ENCODE data around the gene PPIL4. TPM values are rescaled to one million over a fixed set of nuclear protein-coding genes. Genes with fewer than 3 reads are reported as not detected.
A peak's percentile ranks its signal among the peaks of the same experiment; 100 is the strongest.

The PPIL4 gene
- total and polyA plus RNA-seq, 2 of the 13 experiments (the other 11 are each of a cell fraction or from before 2014, with no cell fraction given), result 5.5 to 46.0 TPM

DNA sequence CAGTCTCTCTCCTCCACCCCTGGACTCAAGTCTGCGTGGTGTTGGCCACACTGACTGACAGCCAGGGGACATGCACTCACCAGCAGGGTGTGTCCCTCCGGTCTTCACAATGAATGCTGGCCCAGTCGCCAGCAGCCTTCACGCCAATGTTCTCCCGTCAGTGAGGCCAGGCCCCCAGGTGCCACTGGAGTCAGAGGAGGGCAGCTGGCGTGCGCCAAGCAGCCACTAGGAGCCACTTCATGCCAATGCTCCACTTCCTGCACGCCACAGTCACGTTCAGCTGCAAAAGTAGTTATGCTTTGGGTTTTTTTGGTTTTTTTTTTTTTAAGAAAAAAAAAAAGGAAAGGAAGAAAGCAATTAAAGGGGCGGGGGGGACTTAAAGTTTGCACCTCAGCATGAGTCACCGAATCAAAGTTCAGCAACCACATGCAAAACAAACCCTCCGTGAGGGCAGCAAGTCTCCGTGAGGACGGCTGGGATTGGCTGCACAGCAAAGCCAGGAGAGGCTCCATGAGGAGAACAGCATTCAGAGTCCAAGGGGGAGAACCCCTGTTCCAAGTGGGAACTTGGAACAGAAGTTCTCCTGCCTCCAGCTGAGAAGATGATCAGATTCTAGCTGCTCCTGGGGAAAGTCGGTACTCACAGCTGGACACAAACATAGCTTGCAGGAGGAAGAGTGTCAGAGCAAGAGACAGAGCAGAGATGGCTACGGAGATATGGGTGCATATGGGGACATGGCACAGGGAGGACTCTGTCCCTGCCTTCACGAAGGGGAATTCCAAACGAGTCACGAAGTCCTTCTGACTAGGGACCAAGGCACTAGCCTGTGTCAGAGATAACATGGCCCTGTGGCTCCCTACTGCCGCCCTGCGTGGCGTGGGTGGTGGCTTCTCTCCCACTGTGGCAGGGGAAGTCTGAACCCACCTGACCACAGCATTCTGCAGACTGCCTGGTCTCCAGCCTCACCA is 60.8 kb downstream of the PPIL4 start, which contains the start of gene ZC3H12D (continued):
- TF ChIP-seq ZNF230 (CRISPR knock-in tag; IDR thresholded peaks at IDR 0.05) (no peak), ZNF530 (CRISPR knock-in tag; IDR thresholded peaks at IDR 0.05; ENCODE audit: low read depth) (no peak), TBL1XR1 (IDR thresholded peaks at IDR 0.05; ENCODE audit: borderline replicate concordance, low read length, partially characterized antibody) (peak; percentile 19), ZNF546 (CRISPR knock-in tag; conservative IDR thresholded peaks at IDR 0.05) (peak; percentile 41; the same call in 1 of the 2 replicates), NCOA2 (CRISPR knock-in tag; IDR thresholded peaks at IDR 0.05) (peak; percentile 60), HDAC6 (IDR thresholded peaks at IDR 0.05; ENCODE audit: low read depth, low read length) (no peak), IKZF1 (IDR thresholded peaks at IDR 0.05) (no peak), HMG20B (CRISPR knock-in tag; conservative IDR thresholded peaks at IDR 0.05) (no peak; the same call in 1 of the 2 replicates), ZNF589 (CRISPR knock-in tag; conservative IDR thresholded peaks at IDR 0.05) (no peak), THAP11 (CRISPR knock-in tag; IDR thresholded peaks at IDR 0.05) (no peak; the same call in none of the 2 replicates), NAIF1 (CRISPR knock-in tag; IDR thresholded peaks at IDR 0.05; ENCODE audit: borderline replicate concordance) (no peak; the same call in 1 of the 2 replicates), ZNF143 (CRISPR knock-in tag; IDR thresholded peaks at IDR 0.05) (no peak), SRSF9 (IDR thresholded peaks at IDR 0.05; ENCODE audit: borderline replicate concordance, insufficient read depth, low read depth, low read length, poor library complexity, severe bottlenecking) (no peak), SRY (CRISPR knock-in tag; IDR thresholded peaks at IDR 0.05) (peak; percentile 72; the same call in 1 of the 2 replicates), PHF5A (CRISPR knock-in tag; IDR thresholded peaks at IDR 0.05; ENCODE audit: low read depth, unreplicated experiment) (peak; percentile 83), HOXA7 (CRISPR knock-in tag; IDR thresholded peaks at IDR 0.05) (no peak), TGIF2 (CRISPR knock-in tag; IDR thresholded peaks at IDR 0.05) (peak; percentile 89), ZFP62 (CRISPR knock-in tag; IDR thresholded peaks at IDR 0.05) (no peak), SAP130 (CRISPR knock-in tag; IDR thresholded peaks at IDR 0.05; ENCODE audit: low read depth) (peak; percentile 84)
- TF ChIP-seq, protein P1, sequence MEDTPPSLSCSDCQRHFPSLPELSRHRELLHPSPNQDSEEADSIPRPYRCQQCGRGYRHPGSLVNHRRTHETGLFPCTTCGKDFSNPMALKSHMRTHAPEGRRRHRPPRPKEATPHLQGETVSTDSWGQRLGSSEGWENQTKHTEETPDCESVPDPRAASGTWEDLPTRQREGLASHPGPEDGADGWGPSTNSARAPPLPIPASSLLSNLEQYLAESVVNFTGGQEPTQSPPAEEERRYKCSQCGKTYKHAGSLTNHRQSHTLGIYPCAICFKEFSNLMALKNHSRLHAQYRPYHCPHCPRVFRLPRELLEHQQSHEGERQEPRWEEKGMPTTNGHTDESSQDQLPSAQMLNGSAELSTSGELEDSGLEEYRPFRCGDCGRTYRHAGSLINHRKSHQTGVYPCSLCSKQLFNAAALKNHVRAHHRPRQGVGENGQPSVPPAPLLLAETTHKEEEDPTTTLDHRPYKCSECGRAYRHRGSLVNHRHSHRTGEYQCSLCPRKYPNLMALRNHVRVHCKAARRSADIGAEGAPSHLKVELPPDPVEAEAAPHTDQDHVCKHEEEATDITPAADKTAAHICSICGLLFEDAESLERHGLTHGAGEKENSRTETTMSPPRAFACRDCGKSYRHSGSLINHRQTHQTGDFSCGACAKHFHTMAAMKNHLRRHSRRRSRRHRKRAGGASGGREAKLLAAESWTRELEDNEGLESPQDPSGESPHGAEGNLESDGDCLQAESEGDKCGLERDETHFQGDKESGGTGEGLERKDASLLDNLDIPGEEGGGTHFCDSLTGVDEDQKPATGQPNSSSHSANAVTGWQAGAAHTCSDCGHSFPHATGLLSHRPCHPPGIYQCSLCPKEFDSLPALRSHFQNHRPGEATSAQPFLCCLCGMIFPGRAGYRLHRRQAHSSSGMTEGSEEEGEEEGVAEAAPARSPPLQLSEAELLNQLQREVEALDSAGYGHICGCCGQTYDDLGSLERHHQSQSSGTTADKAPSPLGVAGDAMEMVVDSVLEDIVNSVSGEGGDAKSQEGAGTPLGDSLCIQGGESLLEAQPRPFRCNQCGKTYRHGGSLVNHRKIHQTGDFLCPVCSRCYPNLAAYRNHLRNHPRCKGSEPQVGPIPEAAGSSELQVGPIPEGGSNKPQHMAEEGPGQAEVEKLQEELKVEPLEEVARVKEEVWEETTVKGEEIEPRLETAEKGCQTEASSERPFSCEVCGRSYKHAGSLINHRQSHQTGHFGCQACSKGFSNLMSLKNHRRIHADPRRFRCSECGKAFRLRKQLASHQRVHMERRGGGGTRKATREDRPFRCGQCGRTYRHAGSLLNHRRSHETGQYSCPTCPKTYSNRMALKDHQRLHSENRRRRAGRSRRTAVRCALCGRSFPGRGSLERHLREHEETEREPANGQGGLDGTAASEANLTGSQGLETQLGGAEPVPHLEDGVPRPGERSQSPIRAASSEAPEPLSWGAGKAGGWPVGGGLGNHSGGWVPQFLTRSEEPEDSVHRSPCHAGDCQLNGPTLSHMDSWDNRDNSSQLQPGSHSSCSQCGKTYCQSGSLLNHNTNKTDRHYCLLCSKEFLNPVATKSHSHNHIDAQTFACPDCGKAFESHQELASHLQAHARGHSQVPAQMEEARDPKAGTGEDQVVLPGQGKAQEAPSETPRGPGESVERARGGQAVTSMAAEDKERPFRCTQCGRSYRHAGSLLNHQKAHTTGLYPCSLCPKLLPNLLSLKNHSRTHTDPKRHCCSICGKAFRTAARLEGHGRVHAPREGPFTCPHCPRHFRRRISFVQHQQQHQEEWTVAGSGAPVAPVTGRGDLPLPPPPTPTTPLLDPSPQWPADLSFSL (CRISPR knock-in tag; IDR thresholded peaks at IDR 0.05), result no peak; the same call in 1 of the 2 replicates
- TF ChIP-seq, protein P2, sequence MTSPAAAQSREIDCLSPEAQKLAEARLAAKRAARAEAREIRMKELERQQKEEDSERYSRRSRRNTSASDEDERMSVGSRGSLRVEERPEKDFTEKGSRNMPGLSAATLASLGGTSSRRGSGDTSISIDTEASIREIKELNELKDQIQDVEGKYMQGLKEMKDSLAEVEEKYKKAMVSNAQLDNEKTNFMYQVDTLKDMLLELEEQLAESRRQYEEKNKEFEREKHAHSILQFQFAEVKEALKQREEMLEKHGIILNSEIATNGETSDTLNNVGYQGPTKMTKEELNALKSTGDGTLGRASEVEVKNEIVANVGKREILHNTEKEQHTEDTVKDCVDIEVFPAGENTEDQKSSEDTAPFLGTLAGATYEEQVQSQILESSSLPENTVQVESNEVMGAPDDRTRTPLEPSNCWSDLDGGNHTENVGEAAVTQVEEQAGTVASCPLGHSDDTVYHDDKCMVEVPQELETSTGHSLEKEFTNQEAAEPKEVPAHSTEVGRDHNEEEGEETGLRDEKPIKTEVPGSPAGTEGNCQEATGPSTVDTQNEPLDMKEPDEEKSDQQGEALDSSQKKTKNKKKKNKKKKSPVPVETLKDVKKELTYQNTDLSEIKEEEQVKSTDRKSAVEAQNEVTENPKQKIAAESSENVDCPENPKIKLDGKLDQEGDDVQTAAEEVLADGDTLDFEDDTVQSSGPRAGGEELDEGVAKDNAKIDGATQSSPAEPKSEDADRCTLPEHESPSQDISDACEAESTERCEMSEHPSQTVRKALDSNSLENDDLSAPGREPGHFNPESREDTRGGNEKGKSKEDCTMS (CRISPR knock-in tag; conservative IDR thresholded peaks at IDR 0.05), result no peak
